SK-N-SH treated with all-trans-retinoic acid at 6 μM for 48 hours (cell line): ENCODE measurements around the gene SLC2A4.

Experiments used
- ARNTL ChIP-seq: fragments of 450-650 bp; formaldehyde crosslinking; IDR thresholded peaks from 2 replicates; pipeline ENCODE4 v1.5.0; 2020; ENCODE audit warnings: low read depth, mild to moderate bottlenecking, moderate library complexity, borderline replicate concordance
- GLIS3 ChIP-seq: fragments of 250-450 bp; sonication (Bioruptor Pico); IDR thresholded peaks from 2 replicates; pipeline ENCODE4 v1.5.0; 2020; ENCODE audit warnings: mild to moderate bottlenecking, moderate library complexity
- PPARA ChIP-seq: fragments of 250-450 bp; sonication (Bioruptor Pico); IDR thresholded peaks from 2 replicates; pipeline ENCODE4 v1.5.0; 2020; ENCODE audit warnings: mild to moderate bottlenecking, borderline replicate concordance
- RARB ChIP-seq: fragments of 250-450 bp; sonication (Bioruptor Pico); IDR thresholded peaks from 2 replicates; pipeline ENCODE4 v1.8.0; 2021; ENCODE audit warnings: mild to moderate bottlenecking, moderate library complexity
- SNAI2 ChIP-seq: fragments of 250-450 bp; sonication (Bioruptor Pico); IDR thresholded peaks from 2 replicates; pipeline ENCODE4 v1.5.0; 2020; ENCODE audit warnings: mild to moderate bottlenecking, moderate library complexity
- TOX ChIP-seq: fragments of 250-450 bp; sonication (Bioruptor Pico); IDR thresholded peaks from 2 replicates; pipeline ENCODE4 v1.8.0; 2021; ENCODE audit warnings: mild to moderate bottlenecking, moderate library complexity, borderline replicate concordance
- ZC3H10 ChIP-seq: fragments of 250-450 bp; sonication (Bioruptor Pico); IDR thresholded peaks from 2 replicates; pipeline ENCODE4 v1.5.1; 2021; ENCODE audit warnings: mild to moderate bottlenecking, moderate library complexity
- ZFP30 ChIP-seq: fragments of 450-650 bp; formaldehyde crosslinking; IDR thresholded peaks from 2 replicates; pipeline ENCODE4 v1.5.0; 2022; ENCODE audit warnings: mild to moderate bottlenecking, moderate library complexity
- ZNF8 ChIP-seq: fragments of 450-650 bp; formaldehyde crosslinking; IDR thresholded peaks from 2 replicates; pipeline ENCODE4 v1.5.0; 2020; ENCODE audit warnings: mild to moderate bottlenecking, moderate library complexity
- TF ChIP-seq, protein P1 (sequence below): fragments of 250-450 bp; sonication (Bioruptor Pico); IDR thresholded peaks from 2 replicates; pipeline ENCODE4 v1.5.1; 2021; ENCODE audit warnings: mild to moderate bottlenecking, moderate library complexity
- TF ChIP-seq, protein P2 (sequence below): fragments of 250-450 bp; sonication (Bioruptor Pico); IDR thresholded peaks from 2 replicates; pipeline ENCODE4 v1.8.0; 2020; ENCODE audit warnings: mild to moderate bottlenecking, moderate library complexity, borderline replicate concordance
- TF ChIP-seq, protein P3 (sequence below): fragments of 250-450 bp; sonication (Bioruptor Pico); IDR thresholded peaks from 2 replicates; pipeline ENCODE4 v1.8.0; 2021; ENCODE audit warnings: low read depth, mild to moderate bottlenecking, moderate library complexity, borderline replicate concordance

DNA sequence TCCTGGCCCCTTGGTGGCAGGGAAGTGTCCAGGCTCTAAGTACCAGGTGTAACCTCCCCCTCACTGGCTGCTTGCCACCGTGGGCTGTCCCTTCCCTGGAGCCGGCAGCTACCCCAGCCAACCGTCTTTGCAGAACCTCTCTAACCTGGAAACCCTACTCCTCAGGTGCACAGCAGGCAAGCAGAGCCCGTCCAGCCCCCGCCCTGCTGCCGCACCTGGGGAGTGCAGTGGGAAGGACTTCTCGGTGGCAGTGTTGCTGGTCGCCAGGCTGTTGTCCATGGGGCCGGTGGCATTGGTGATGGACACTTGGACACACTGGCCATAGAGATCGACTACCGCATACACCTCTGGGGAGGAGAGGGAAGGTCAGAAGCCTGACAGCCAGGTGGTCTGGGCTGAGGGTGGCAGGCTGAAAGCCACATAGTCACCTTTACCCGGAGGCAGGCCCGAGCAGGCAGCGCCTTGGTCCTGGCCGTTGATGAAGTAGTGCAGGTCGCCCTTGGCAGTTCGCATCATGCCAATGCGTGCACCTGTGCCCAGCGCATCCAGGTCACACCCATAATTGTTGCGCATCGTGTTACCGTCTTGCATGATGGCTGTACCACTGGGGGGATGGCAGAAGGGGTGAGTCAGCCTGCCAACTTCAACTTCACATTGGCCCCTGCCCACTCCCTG is 41.1 kb downstream of the SLC2A4 start:
- TF ChIP-seq TOX (no peak), ARNTL (CRISPR knock-in tag) (no peak), ZFP30 (no peak), PPARA (CRISPR knock-in tag) (no peak), ZC3H10 (CRISPR knock-in tag) (no peak), ZNF8 (no peak), SNAI2 (no peak), RARB (CRISPR knock-in tag) (no peak), GLIS3 (no peak)
- TF ChIP-seq, protein P1, sequence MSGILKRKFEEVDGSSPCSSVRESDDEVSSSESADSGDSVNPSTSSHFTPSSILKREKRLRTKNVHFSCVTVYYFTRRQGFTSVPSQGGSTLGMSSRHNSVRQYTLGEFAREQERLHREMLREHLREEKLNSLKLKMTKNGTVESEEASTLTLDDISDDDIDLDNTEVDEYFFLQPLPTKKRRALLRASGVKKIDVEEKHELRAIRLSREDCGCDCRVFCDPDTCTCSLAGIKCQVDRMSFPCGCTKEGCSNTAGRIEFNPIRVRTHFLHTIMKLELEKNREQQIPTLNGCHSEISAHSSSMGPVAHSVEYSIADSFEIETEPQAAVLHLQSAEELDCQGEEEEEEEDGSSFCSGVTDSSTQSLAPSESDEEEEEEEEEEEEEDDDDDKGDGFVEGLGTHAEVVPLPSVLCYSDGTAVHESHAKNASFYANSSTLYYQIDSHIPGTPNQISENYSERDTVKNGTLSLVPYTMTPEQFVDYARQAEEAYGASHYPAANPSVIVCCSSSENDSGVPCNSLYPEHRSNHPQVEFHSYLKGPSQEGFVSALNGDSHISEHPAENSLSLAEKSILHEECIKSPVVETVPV (CRISPR knock-in tag), result no peak
- TF ChIP-seq, protein P2, sequence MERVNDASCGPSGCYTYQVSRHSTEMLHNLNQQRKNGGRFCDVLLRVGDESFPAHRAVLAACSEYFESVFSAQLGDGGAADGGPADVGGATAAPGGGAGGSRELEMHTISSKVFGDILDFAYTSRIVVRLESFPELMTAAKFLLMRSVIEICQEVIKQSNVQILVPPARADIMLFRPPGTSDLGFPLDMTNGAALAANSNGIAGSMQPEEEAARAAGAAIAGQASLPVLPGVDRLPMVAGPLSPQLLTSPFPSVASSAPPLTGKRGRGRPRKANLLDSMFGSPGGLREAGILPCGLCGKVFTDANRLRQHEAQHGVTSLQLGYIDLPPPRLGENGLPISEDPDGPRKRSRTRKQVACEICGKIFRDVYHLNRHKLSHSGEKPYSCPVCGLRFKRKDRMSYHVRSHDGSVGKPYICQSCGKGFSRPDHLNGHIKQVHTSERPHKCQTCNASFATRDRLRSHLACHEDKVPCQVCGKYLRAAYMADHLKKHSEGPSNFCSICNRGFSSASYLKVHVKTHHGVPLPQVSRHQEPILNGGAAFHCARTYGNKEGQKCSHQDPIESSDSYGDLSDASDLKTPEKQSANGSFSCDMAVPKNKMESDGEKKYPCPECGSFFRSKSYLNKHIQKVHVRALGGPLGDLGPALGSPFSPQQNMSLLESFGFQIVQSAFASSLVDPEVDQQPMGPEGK, result no peak
- TF ChIP-seq, protein P3, sequence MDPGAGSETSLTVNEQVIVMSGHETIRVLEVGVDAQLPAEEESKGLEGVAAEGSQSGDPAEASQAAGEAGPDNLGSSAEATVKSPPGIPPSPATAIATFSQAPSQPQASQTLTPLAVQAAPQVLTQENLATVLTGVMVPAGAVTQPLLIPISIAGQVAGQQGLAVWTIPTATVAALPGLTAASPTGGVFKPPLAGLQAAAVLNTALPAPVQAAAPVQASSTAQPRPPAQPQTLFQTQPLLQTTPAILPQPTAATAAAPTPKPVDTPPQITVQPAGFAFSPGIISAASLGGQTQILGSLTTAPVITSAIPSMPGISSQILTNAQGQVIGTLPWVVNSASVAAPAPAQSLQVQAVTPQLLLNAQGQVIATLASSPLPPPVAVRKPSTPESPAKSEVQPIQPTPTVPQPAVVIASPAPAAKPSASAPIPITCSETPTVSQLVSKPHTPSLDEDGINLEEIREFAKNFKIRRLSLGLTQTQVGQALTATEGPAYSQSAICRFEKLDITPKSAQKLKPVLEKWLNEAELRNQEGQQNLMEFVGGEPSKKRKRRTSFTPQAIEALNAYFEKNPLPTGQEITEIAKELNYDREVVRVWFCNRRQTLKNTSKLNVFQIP (CRISPR knock-in tag), result no peak
